ENCODE results near the gene KNSTRN.

KNSTRN gene

DNA sequence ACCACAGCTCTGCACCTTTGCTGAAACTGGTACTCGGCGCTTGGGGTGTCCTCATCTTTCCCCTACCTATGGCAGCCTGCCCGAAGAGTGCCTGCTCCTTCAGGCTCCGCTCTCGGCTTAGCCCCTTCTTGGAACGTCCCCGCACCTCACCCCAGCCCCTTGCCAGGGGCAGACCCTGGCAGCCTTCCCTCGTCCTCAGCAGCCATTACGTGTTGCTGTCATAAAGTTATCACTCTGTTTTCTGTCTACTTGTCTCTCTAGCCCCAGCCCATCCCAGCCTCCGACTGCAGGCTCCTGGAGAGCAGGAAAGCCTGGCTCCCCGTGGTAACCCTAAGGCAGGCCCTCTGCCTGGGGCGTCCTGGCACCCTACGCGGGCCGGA, 53.2 kb downstream of the KNSTRN start:
- DNase-seq, result no peak

DNA sequence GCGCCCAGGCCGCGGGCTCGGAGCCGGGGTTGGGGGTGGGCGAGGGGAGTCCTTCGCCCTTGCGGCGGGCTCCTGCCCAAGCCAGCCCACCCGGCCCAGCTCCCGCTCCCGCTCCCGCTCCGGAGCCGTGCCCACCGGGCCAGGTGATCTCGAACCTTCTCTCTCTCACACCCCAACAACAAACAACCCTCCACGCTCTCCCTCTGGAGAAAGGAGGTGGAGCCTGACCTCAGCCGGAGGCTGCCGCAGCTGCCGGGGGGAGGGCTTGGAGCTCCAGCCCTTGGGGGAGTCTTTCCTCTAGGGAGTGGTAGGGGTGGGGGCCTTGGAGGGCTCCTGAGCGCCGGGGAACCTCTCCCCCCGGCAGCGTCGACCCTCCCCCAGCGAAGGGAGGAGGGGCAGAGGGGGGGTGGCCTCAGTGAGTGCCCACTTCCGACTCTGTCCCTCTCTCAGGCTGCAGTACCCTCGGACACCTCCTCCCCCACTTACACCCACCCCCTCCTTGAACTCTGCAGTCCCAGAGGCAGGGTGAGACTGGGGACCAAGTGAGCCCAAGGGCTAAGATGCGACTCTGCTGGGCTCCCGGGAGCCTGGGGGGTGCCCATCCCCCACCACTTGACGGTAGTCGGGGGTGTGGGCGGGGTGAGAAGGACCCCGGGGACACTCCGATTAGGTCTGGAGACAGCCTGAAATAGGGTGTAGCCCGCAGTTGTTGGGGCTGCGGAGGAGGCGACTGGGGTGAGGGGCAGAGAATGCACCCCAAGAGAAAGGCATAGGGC, 53.8 kb downstream of the KNSTRN start:
- DNase-seq, result peak; percentile 61

DNA sequence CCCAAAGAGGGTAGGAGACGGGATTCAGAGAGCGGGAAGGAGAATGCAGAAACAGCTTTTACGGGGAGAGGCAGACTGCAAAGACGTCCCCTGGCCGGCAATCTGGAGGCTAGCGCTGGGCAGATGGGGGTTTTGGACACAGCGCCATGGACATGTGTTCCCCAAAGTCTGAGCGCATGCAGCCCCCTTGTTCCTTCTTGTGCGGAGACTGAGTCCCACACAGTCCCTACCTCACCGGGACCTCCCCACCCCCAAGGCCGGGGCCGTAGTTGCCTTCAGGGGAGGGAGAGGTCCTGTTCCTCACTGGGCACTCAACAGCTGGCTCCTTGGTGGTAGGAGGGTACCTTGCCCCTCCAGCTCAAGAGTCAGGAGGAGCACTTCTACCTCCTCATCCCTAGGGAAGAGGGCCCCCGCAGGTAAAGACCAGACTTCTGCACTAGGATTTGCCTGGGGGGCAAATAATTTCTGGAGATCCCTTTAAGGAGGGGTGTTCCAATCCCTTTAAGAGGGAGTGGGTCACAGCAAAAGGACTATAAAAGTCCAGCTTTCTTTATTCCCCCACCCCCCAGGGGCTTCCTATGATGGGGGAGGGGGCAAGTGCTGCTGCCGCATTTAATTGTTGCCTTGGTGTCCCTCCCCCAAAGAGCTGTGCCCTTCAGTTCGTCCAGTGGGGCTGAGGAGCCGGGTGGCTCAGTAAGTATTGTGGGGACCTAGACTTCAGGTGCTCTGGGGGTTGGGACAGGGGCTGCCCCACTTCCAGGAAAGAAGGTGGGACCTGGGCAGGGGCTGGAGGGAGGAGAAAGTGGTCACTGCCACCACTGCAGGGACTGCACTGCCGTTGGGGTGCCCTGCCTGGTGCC, 54.6 kb downstream of the KNSTRN start:
- no peak for DNase-seq

DNA sequence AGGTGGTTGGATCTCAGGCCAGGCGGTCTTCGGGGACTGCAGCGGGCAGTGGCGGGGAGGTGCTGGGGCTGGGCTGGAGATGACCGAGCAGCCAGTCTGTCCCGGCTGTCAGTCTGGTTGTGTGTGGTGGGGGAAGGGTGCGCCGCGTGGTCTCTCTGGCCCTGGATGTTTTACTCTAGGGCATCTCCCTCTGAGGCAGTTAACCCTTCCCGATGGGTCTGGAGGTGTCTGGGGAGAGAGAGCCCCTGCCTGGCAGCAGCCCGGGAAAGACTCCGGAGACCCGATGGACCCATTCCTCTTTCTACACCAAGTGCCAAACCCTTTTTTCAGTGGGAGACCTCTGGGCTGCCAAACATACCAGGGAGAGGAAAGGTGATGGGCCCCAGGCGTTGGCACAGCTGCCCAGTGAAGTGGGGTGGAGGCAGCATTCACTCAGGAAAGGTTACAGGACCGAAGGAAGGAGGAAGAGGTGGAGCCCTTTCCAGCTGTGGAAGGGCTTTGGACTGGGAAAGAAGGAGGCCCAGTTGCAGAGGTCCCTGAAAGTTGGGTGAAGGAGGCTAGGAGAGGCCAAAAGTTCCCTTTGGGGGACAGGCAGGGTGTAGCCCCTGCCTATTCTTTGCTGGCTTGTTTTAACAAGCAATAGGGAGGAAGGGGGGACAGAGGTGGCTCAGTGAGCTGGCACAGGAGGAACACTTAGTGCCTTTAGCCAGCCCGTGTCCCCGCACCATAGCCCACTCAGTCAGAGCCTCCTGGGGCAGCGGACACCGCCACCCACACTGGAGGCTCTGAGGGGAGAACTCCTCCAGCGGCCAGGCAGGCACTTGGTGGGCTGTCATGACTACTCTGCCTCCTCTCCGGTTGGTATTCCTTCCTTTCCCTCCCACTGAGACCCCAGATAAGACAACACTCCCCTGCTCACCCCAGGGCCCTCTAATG, 55.5 kb downstream of the KNSTRN start:
- DNase-seq, result no peak

DNA sequence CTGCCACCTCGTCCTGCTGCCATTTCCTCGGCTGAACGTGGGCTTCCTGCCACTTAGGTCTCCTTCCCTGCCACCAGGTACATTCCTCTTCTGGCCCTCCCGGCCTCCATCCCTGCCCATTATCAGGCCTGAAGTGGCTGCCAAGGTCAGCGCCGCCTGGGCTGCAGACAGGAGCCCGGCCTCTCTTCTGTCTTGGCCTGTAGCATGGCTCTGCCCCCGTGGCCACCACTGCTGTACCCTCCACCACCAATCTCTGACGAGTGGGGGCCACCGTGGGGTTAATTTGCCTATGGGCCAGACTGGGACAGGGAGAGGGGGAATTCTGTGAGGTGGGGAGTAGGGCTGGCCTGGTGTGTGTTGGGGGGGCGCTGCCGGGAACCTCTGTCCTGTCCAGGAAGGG, 56.2 kb downstream of the KNSTRN start:
- no peak for DNase-seq

DNA sequence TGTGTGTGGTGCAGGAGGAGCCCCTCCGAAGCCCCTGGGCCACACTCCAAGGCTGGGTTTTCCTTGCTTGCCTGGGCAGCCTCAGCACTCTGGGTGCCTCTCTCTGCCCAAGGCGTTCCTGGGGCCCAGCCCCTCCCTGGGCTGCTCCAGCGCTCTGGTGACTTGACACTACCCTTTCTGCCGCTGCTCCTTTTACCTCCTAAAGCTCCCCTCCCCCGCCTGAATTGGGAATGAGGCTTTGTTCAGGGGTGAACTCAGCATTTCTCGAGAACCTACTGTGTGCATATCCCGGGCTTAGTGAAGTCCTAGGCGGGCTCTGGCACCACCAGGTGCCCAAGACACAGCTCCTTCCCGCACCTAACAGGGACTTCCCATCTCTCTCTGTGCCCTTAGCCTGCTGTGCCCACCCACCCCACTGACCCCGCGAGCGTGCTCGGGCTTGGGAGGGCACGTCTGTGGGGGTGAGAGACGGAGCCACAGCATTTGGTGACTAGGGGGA, 57.0 kb downstream of the KNSTRN start:
- DNase-seq, result no peak

DNA sequence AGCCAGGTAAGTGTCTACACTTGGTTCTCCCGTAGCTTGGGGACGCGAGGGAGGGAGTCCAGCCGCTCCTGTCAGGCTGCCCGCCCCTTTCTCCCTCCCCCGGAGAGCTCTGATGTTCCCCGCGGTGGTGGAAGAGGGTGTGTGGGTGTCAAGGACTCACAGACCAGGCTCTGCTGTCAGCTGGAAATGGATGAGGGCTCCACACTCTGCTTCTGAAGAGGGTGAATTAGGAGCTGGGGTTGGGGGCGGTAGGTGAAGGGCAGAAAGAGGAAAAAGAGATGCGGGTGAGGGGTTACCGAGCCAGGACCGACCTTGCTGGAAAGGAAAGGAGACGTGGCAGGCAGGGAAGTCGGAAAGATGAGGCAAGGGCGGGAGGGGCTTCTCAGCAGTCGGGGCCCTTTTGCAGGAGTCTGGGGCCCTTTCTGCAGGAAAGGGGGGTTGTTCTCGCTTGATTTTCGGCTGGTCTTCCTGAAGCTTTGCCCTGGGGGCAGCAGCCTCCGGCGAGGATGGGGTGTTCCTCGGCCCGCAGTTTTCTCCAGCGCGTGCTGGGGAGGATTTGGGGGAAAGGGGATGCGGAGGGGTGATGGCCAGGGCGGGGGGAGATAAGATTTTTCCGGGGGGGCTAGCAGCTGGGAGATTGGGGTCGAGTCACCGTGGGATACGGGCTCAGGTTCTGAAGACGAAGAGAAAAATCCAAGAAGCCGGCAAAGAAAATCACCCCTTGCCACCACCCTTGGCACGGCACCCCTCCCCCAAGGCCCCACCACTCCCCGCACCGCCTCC, 57.6 kb downstream of the KNSTRN start:
- DNase-seq, result peak; percentile 68

DNA sequence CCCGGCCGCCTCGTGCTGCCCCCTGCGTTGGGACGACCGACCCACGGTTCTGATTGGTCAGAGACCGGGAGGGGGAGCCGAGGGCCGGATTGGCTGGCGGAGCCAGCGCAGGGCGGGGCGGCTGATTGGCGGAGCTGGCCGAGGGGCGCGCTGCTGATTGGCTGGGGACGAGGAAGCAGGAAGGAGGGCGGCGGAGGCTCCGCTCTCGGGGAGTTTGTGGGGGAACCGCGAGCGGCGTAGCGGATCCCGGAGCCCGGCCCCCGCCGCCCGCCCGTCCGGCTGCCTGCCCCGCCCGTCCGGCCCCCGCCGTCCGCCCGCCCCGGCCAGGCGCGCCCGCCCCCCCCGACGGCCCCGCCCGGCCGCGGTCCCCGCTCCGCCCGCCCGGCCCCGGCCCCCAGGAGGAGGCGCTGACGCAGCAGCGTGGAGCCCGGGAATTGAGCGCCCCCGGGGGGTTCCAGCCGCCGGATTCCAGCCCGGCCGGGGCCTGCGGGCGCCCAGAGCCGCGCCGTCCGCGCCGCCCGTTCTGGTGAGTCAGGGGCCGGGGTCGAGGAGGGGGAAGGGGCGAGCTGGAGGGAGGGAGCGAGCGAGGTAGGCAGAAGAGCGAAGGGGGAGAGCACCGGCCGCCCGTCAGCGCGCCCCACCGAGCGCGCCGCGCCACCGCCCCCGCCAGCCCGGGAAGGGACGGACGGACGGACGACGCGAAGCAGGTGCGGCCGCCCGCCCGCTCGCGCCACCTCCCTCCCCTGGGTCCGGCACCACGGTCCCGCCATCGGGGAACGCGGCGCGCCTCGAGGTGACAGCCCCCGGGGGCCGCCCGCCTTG, 58.4 kb downstream of the KNSTRN start, which contains the start of gene BAHD1:
Gene BAHD1, plus strand, starts transcription at position 211 of the 822 bp plus-strand sequence. CDS start 17,512 bp downstream, outside the sequence.
- peak; percentile 98 for DNase-seq

DNA sequence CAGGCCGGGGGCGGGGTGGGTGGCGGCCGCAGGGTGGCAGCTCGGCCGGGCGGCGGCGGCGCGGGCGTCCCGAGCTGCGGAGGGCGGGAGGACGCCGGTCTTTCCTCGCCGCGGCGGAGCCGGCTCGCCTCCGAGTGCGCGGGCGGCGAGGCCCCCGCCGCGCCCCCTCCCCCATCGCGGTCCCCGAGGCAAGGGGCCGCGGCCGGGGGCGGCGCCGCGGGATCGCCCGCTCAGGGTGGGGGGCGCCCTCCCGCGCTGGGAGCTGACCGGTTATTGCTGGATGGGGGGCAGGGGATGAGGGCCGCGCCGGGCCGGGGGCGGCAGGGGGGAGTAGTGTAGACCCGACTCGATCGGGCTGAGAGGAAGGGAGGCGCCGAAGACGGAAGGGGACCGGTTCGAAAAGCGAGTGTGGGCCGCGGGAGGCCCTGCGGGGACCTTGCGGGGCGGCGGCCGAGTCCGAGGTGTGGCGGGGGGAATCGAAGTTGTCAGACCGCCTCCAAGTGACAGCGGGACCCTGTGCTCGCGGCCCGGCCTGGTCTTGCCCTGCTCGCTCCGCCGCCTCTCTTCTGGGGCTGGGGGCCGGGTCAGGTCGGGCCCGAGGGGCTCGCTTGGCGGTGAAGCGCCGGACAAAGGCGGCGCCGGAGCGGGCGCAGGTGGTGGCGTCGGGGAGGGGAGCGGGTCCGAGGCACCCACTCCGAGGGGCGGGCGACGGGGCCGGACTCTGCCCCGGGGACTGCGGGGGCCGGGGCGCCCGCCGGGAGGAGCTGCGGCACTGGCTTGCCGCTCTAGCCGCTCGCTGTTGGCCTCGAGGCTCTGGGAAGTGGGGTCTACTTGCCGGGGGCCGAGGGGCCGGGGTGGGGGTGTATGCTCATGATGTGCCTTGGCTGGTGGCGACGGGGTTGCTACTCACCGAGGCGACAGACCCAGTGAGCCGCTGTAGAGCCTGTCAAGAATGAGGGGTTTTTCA, 59.3 kb downstream of the KNSTRN start:
- DNase-seq, result peak; percentile 67

DNA sequence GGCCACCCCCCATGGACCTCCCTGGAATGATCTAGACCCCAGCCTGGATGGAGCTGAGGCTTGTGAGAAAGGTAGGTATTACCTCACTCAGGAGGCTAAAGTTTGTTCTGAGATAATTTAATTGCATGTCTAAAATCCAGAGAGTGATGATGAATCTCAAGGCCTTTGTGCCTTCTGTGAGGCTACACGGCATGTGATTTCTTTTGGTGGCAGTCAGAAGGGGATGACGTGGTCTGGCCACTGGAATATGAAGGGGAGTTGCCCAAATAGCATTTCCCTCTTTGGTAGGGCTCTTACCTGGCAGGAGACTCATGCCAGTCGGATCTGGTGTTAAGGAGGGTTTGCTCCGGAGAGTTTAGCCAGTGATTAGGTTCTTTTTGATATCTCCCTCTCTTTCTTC, 60.7 kb downstream of the KNSTRN start:
- DNase-seq, result no peak

DNA sequence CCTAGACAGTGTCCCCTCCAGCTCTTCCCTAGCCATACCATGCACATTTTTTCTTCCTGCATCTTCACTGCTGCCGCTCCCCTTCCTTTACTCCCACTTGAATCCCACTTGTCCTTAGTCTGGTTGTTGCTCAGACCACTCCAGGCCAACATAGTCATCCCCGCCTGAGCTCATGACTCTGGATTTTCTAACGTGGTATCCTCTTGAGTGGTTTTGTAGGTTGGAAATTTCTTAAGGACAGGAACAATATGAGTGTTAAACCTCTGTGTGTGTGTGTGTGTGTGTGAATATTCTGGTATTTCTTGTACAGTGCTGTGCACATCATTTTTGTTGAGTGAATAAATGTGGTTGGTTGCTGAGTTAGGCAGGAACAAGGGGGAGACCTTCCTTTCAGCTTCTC, 61.3 kb downstream of the KNSTRN start:
- no peak for DNase-seq
